ENCODE measurements around the gene HOXD1. TPM values are rescaled to one million over a fixed set of nuclear protein-coding genes. Genes with fewer than 3 reads are reported as not detected.

HOXD1 gene
- total RNA-seq, 1 experiment from 2014 or later: not detected

DNA sequence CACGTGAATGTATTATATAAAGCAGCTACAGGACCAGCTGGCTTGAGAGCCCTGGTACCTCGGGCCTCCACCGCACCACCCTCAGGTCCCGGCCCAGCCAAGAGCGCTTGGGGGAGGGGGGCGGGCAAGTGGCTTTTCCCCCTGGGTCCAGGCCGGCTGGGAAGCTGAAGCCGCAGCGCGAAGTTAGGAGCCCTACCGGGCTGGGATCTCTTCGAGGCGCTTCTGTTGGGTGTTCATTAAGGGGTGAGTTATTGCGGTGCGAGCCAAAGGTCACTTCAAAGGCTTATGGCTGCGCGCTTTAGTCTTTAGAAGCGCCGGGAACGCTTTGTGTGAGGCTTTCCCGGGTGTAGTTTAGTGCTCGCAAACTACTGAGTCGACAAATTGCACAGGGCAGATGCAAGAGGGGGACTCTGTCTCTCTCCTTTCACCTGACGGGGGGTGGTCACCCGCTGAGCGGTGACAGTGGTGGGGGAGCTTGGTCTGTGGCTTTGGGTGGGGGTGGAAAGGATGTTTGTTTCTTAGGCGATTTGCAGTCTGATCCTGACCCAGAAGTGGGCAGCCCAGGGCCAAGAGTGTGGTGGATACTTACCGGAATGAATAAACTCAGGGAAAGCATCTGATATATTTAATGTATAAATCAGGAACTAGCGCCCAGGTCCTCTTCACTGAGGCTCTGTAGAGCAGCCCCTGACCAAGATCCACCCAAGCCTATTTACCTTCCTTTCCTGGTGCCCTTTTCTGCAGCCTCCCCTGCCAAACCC, 25.4 kb upstream of the HOXD1 start:
- intact Hi-C loops (cut with micrococcal nuclease; ENCODE audit: unreplicated experiment): no loop called here
- peaks cover 12% of the 10 kb centered on the region for H3K27me3 Mint-ChIP-seq (ENCODE audit: unreplicated experiment)
- no peaks in the 10 kb centered on the region for H3K36me3 Mint-ChIP-seq (ENCODE audit: insufficient read depth, unreplicated experiment)
- no peak for DNase-seq
- no peak for TF ChIP-seq CTCF (IDR thresholded peaks at IDR 0.05; ENCODE audit: unreplicated experiment)
- H3K27ac Mint-ChIP-seq (ENCODE audit: unreplicated experiment): no peak overlapping the region
- no peak overlapping the region for H3K4me3 Mint-ChIP-seq (ENCODE audit: low read depth, unreplicated experiment)
- peaks cover 2% of the 10 kb centered on the region for H3K9me3 Mint-ChIP-seq (ENCODE audit: low read depth, unreplicated experiment)
- CTCF ChIA-PET: interaction anchor here (0.6 to 1.4 kb wide), 2 partner anchors 22 to 489 kb away, joined by 4 to 7 read pairs; no protein-coding TSS in a partner anchor
- no TSS peak for BruUV-seq (replicated peaks)
- no peaks in the 10 kb centered on the region for H3K4me1 Mint-ChIP-seq (ENCODE audit: low read depth, unreplicated experiment)

DNA sequence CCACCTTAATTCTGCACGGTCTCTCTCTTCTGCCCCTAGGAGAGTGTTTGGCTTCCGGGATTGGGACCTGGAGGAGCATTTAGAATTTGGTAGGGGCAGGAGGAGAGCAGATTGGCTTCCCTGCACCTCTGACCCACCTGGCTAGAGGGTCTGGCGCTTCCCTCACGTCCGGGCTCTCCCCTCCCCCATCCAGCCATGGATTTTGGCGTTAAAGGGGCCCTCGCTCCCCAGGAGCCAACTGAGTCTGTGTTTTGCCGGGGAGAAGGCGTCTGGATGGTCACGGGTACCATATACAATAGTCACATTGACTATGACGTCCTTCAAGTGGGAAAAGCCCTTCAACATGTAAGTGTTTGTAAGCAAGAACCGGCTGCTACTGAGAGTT, 24.8 kb upstream of the HOXD1 start:
- H3K9me3 Mint-ChIP-seq (ENCODE audit: low read depth, unreplicated experiment): peaks cover 2% of the 10 kb centered on the region
- DNase-seq: no peak
- intact Hi-C loops (cut with micrococcal nuclease; ENCODE audit: unreplicated experiment): no loop called here
- CTCF ChIA-PET: no interaction called here
- H3K27ac Mint-ChIP-seq (ENCODE audit: unreplicated experiment): no peak overlapping the region
- no peak for TF ChIP-seq CTCF (IDR thresholded peaks at IDR 0.05; ENCODE audit: unreplicated experiment)
- H3K4me3 Mint-ChIP-seq (ENCODE audit: low read depth, unreplicated experiment): no peak overlapping the region
- no peaks in the 10 kb centered on the region for H3K4me1 Mint-ChIP-seq (ENCODE audit: low read depth, unreplicated experiment)
- BruUV-seq (replicated peaks): no TSS peak
- no peaks in the 10 kb centered on the region for H3K36me3 Mint-ChIP-seq (ENCODE audit: insufficient read depth, unreplicated experiment)
- H3K27me3 Mint-ChIP-seq (ENCODE audit: unreplicated experiment): peaks cover 12% of the 10 kb centered on the region

DNA sequence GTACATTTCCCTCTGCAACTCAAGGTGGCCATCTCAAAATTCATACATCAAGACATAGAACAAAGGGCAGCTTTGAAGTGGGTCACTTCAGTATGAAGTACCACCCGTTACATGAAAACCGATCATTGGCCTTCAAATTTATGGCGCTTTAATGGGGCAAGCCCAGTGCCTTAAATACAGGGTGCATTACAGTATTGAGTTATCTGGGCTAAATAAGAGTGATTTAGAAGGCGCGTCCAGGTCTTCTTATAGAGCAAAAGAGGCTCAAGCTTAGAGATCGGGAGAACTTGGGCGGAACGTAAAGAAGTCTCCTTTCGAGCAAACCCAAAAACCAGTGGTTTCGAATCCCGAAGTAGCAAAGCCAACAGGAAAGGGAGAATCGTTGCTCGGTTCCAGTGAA, 24.3 kb upstream of the HOXD1 start:
- Mint-ChIP-seq H3K9me3 (ENCODE audit: low read depth, unreplicated experiment) (peaks cover 2% of the 10 kb centered on the region), H3K4me3 (ENCODE audit: low read depth, unreplicated experiment) (no peak overlapping the region), H3K27ac (ENCODE audit: unreplicated experiment) (no peak overlapping the region), H3K4me1 (ENCODE audit: low read depth, unreplicated experiment) (no peaks in the 10 kb centered on the region), H3K27me3 (ENCODE audit: unreplicated experiment) (peaks cover 12% of the 10 kb centered on the region), H3K36me3 (ENCODE audit: insufficient read depth, unreplicated experiment) (no peaks in the 10 kb centered on the region)
- CTCF ChIA-PET: no interaction called here
- no peak for TF ChIP-seq CTCF (IDR thresholded peaks at IDR 0.05; ENCODE audit: unreplicated experiment)
- intact Hi-C loops (cut with micrococcal nuclease; ENCODE audit: unreplicated experiment): no loop called here
- no peak for DNase-seq
- no TSS peak for BruUV-seq (replicated peaks)

- TF ChIP-seq CTCF (IDR thresholded peaks at IDR 0.05; ENCODE audit: unreplicated experiment): no peak
- no TSS peak for BruUV-seq (replicated peaks)
- peaks cover 2% of the 10 kb centered on the region for H3K9me3 Mint-ChIP-seq (ENCODE audit: low read depth, unreplicated experiment)
- H3K27ac Mint-ChIP-seq (ENCODE audit: unreplicated experiment): no peak overlapping the region
- H3K27me3 Mint-ChIP-seq (ENCODE audit: unreplicated experiment): peaks cover 12% of the 10 kb centered on the region
- intact Hi-C loops (cut with micrococcal nuclease; ENCODE audit: unreplicated experiment): no loop called here
- H3K4me3 Mint-ChIP-seq (ENCODE audit: low read depth, unreplicated experiment): no peak overlapping the region
- DNase-seq: no peak
- CTCF ChIA-PET: no interaction called here
- no peaks in the 10 kb centered on the region for H3K36me3 Mint-ChIP-seq (ENCODE audit: insufficient read depth, unreplicated experiment)
- H3K4me1 Mint-ChIP-seq (ENCODE audit: low read depth, unreplicated experiment): no peaks in the 10 kb centered on the region
These were observed 23.7 kb upstream of the HOXD1 start for GRCh38 chr2:176164611-176165369.
